Panc1 (cell line): ENCODE measurements around the gene MED12L. TPM values are rescaled to one million over a fixed set of nuclear protein-coding genes. Genes with fewer than 3 reads are reported as not detected.
A peak's percentile ranks its signal among the peaks of the same experiment; 100 is the strongest.

Experiments used
- ATAC-seq: fragments of 200-7000 bp; cut with Tn5 transposase; 2 replicates; pipeline ENCODE4 v1.9.1; 2020; ENCODE audit warnings: mild to moderate bottlenecking, moderate library complexity
- BruUV-seq: library from RNA; stranded (reverse); fragments of 400-500 nt; replicated peaks from 2 replicates; lab custom pipeline; 2021; lab: Mats Ljungman, UMichigan
- CTCF ChIA-PET: fragments of 300-600 bp; sonication (Branson Sonifier 250); formaldehyde crosslinking; loops from one replicate; lab custom pipeline; 2022; ENCODE audit warnings: antibody characterized with exemption; lab: Charles Lee
- POLR2A ChIA-PET: fragments of 300-600 bp; sonication (Branson Sonifier 250); formaldehyde crosslinking; loops from one replicate; lab custom pipeline; 2022; ENCODE audit warnings: antibody characterized with exemption; lab: Charles Lee
- DNase-seq: peaks from one replicate; pipeline ENCODE4 v3.0.0-alpha.2; 2010; ENCODE audit warnings: low read depth, low spot score
- H3K27ac ChIP-seq: 2 replicates; pipeline ENCODE4 v1.5.1; 2011; ENCODE audit warnings: mild to moderate bottlenecking, low read length, inconsistent platforms
- H3K27me3 ChIP-seq: fragments of 200-500 bp; sonication (Bioruptor generic); 2 replicates; pipeline ENCODE4 v1.6.0; 2014; ENCODE audit warnings: low read length, inconsistent platforms; ENCODE audit not compliant: control insufficient read depth, insufficient read depth
- H3K36me3 ChIP-seq: fragments of 200-500 bp; sonication (Bioruptor generic); 2 replicates; pipeline ENCODE4 v1.5.1; 2014; ENCODE audit warnings: inconsistent platforms, mild to moderate bottlenecking, low read length, moderate library complexity; ENCODE audit not compliant: control insufficient read depth, insufficient read depth
- H3K4me1 ChIP-seq: 2 replicates; pipeline ENCODE4 v1.5.1; 2011; ENCODE audit warnings: inconsistent platforms, mild to moderate bottlenecking, low read length, moderate library complexity; ENCODE audit not compliant: control insufficient read depth, insufficient read depth
- H3K4me3 ChIP-seq, 2 experiments: 2 replicates each; pipeline ENCODE4 v1.5.1; 2011 to 2012; ENCODE audit warnings: low read depth in 2 of 2, low read length in 2 of 2, mild to moderate bottlenecking in 2 of 2, inconsistent platforms in 1 of 2, moderate library complexity in 1 of 2
- H3K9me3 ChIP-seq: fragments of 200-500 bp; sonication (Bioruptor generic); 2 replicates; pipeline ENCODE4 v1.5.1; 2014; ENCODE audit warnings: low read depth, mild to moderate bottlenecking, inconsistent platforms, low read length, moderate library complexity; ENCODE audit not compliant: control insufficient read depth, insufficient read depth
- POLR2AphosphoS5 ChIP-seq: IDR thresholded peaks from 2 replicates; pipeline ENCODE4 v1.6.1; 2012; ENCODE audit warnings: mild to moderate bottlenecking, low read depth, low read length, moderate library complexity
- SIN3A ChIP-seq: IDR thresholded peaks from 2 replicates; pipeline ENCODE4 v1.6.1; 2012; ENCODE audit warnings: low read depth, mild to moderate bottlenecking, low read length, moderate library complexity, borderline replicate concordance; ENCODE audit not compliant: insufficient read depth
- TCF7L2 ChIP-seq: IDR thresholded peaks from 2 replicates; pipeline ENCODE4 v1.6.1; 2011; ENCODE audit warnings: mild to moderate bottlenecking, low read depth, low read length, inconsistent platforms
- in situ Hi-C: cut with HindIII; loops from 2 replicates; pipeline ENCODE4 v1.10.0; 2016; ENCODE audit warnings: low sequenced_read_pairs, low pct_unique_long_range_greater_than_20kb
- intact Hi-C: fragments of 100-400 bp; cut with micrococcal nuclease; formaldehyde crosslinking; loops from one replicate; pipeline ENCODE4 v1.10.0; 2022; ENCODE audit not compliant: unreplicated experiment
- total RNA-seq: library from RNA; stranded (reverse); gene quantifications from one replicate; pipeline ENCODE4 v1.2.1, GENCODE V29; 2021; ENCODE audit not compliant: unreplicated experiment
- TF ChIP-seq, protein P1 (sequence below), 2 experiments: IDR thresholded peaks; 2 replicates each; pipeline ENCODE4 v1.6.1; 2011 to 2012; ENCODE audit warnings: low read depth in 2 of 2, control low read depth in 1 of 2, low read length in 1 of 2, mild to moderate bottlenecking in 1 of 2, moderate library complexity in 1 of 2; ENCODE audit not compliant: insufficient read depth in 1 of 2
- TF ChIP-seq, protein P2 (sequence below): fragments of 450-650 bp; IDR thresholded peaks from 2 replicates; pipeline ENCODE4 v1.5.1; 2017; ENCODE audit warnings: mild to moderate bottlenecking

The MED12L gene
- total RNA-seq, 1 experiment from 2014 or later = 2.8 TPM

DNA sequence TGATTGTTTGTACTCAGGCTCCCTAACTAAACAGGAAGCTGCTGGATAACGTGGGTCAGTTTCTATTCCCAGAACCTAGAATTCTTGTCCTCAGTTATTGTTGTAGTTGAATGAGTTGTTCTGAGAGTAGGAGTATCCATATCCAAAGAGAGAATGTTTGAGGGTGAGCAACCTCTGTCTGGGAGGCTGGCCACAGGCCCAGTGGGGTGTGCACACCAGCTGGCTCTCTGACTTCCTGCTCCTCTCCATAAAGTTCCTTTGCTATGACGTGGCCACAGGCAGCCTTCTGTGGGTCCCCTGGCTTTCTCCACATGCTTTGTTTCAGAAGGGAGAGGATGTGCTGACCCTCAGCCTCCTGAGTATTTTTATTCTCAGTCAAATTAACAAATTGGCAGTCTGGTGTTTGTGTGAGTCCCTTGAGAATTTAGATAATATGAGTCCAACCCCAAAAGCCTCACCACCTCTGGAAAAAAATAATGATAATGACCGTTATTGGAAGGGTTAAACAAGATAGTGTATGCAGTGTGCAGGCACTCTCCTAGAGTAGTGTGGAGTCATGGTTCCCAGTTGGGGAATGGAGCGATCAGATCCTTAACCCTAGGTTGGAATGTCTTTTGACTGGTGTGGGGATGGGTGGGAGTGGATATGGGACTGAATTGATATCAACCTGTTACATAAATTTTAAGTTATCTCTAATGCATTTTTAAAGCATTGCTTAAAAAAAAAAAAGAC is 47.6 kb upstream of the MED12L start:
- no peaks in the 10 kb centered on the region for H3K4me1 ChIP-seq
- ATAC-seq = 0 out of 2 replicates have a peak, but pooled peaks have one; percentile 56
- H3K9me3 ChIP-seq = no peaks in the 10 kb centered on the region
- ChIA-PET POLR2A (no interaction called here), CTCF (no interaction called here)
- no peaks in the 10 kb centered on the region for H3K36me3 ChIP-seq
- no peak overlapping the region for H3K27ac ChIP-seq
- no TSS peak for BruUV-seq
- DNase-seq = no peak
- no peak overlapping the region for H3K4me3 ChIP-seq
- intact Hi-C loops = no loop called here
- TF ChIP-seq POLR2AphosphoS5 = no peak
- TF ChIP-seq, protein P1, sequence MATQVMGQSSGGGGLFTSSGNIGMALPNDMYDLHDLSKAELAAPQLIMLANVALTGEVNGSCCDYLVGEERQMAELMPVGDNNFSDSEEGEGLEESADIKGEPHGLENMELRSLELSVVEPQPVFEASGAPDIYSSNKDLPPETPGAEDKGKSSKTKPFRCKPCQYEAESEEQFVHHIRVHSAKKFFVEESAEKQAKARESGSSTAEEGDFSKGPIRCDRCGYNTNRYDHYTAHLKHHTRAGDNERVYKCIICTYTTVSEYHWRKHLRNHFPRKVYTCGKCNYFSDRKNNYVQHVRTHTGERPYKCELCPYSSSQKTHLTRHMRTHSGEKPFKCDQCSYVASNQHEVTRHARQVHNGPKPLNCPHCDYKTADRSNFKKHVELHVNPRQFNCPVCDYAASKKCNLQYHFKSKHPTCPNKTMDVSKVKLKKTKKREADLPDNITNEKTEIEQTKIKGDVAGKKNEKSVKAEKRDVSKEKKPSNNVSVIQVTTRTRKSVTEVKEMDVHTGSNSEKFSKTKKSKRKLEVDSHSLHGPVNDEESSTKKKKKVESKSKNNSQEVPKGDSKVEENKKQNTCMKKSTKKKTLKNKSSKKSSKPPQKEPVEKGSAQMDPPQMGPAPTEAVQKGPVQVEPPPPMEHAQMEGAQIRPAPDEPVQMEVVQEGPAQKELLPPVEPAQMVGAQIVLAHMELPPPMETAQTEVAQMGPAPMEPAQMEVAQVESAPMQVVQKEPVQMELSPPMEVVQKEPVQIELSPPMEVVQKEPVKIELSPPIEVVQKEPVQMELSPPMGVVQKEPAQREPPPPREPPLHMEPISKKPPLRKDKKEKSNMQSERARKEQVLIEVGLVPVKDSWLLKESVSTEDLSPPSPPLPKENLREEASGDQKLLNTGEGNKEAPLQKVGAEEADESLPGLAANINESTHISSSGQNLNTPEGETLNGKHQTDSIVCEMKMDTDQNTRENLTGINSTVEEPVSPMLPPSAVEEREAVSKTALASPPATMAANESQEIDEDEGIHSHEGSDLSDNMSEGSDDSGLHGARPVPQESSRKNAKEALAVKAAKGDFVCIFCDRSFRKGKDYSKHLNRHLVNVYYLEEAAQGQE (IDR thresholded peaks at IDR 0.05; ENCODE audit: insufficient read depth in 1 of 2, low read depth in 2 of 2, low read length in 1 of 2) = no peak
- TF ChIP-seq SIN3A = no peak
- no peak for TF ChIP-seq TCF7L2
- TF ChIP-seq, protein P2, sequence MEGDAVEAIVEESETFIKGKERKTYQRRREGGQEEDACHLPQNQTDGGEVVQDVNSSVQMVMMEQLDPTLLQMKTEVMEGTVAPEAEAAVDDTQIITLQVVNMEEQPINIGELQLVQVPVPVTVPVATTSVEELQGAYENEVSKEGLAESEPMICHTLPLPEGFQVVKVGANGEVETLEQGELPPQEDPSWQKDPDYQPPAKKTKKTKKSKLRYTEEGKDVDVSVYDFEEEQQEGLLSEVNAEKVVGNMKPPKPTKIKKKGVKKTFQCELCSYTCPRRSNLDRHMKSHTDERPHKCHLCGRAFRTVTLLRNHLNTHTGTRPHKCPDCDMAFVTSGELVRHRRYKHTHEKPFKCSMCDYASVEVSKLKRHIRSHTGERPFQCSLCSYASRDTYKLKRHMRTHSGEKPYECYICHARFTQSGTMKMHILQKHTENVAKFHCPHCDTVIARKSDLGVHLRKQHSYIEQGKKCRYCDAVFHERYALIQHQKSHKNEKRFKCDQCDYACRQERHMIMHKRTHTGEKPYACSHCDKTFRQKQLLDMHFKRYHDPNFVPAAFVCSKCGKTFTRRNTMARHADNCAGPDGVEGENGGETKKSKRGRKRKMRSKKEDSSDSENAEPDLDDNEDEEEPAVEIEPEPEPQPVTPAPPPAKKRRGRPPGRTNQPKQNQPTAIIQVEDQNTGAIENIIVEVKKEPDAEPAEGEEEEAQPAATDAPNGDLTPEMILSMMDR = no peak
- no peaks in the 10 kb centered on the region; the same call in 1 of the 2 replicates for H3K27me3 ChIP-seq
- in situ Hi-C loops = no loop called here

DNA sequence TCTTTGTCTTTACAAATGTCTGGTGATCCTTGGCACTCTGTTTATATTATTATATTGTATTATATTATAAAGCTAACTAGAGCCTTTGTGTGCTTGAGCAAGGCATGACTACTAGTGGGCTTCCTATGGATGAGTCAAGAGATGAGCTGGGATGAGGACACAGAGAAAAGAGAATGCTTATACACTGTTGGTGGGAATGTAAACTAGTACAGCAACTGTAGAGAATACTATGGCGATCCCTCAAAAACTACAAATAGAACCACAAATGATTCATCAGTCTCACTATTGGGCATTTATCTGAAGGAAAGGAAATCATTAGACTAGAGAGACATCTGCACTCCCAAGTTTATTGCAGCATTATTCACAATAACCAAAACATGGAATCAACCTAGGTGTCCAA is 40.8 kb upstream of the MED12L start:
- no peak overlapping the region for H3K4me3 ChIP-seq
- no TSS peak for BruUV-seq
- no peaks in the 10 kb centered on the region for H3K4me1 ChIP-seq
- no peak overlapping the region for H3K27ac ChIP-seq
- ChIA-PET POLR2A (no interaction called here), CTCF (no interaction called here)
- intact Hi-C loops (no loop called here), in situ Hi-C loops (no loop called here)
- no peak for DNase-seq
- no peaks in the 10 kb centered on the region for H3K9me3 ChIP-seq
- no peaks in the 10 kb centered on the region for H3K36me3 ChIP-seq
- H3K27me3 ChIP-seq = peaks cover 4% of the 10 kb centered on the region
- TF ChIP-seq, protein P2 = no peak
- TF ChIP-seq SIN3A (no peak), POLR2AphosphoS5 (no peak), TCF7L2 (no peak)
- TF ChIP-seq, protein P1 (IDR thresholded peaks at IDR 0.05; ENCODE audit: insufficient read depth in 1 of 2, low read depth in 2 of 2, low read length in 1 of 2) = no peak
- no peak for ATAC-seq
